ENCODE results near the gene FNIP2. TPM values are rescaled to one million over a fixed set of nuclear protein-coding genes. Genes with fewer than 3 reads are reported as not detected.

The FNIP2 gene
- total and polyA plus RNA-seq, 2 donors (not counting 1 experiment from before 2014, with no cell fraction given) = 0.03 to 0.17 TPM

GRCh38 chr4:158785718-158786117 lies 16.9 kb downstream of the FNIP2 start:
- no peak overlapping the region for H3K4me3 Mint-ChIP-seq
- no peaks in the 10 kb centered on the region for H3K4me1 ChIP-seq (ENCODE audit: control insufficient read depth in 2 of 2, insufficient read depth in 2 of 2, low read length in 2 of 2)
- H4K20me1 ChIP-seq (ENCODE audit: control insufficient read depth, insufficient read depth, low read length, poor library complexity, severe bottlenecking) = no peaks in the 10 kb centered on the region
- no peaks in the 10 kb centered on the region for H3K4me1 Mint-ChIP-seq
- H3K36me3 ChIP-seq (replicated peaks in 1 of 2; ENCODE audit: control extremely low read depth in 1 of 2, control insufficient read depth in 1 of 2, extremely low read depth in 1 of 2, insufficient read depth in 2 of 2, low read length in 1 of 2) = no peaks in the 10 kb centered on the region
- H3K4me2 ChIP-seq (replicated peaks; ENCODE audit: low read depth, low read length, poor library complexity, severe bottlenecking) = no peak overlapping the region
- ChIA-PET POLR2A (no interaction called here), CTCF (no interaction called here)
- WGBS (ENCODE audit: insufficient coverage) = no CpG with 5 or more reads among the region's 1 CpG
- peaks cover 0 to 3% (median 1%) of the 10 kb centered on the region in 3 donors for H3K9me3 ChIP-seq (ENCODE audit: control extremely low read depth in 1 of 3, control insufficient read depth in 2 of 3, insufficient read depth in 1 of 3, low read length in 2 of 3)
- H3K27ac Mint-ChIP-seq = no peak overlapping the region
- H3K27me3 ChIP-seq (replicated peaks in 1 of 4; ENCODE audit: control extremely low read depth in 1 of 4, control insufficient read depth in 3 of 4, insufficient read depth in 4 of 4, low read length in 3 of 4) = peaks cover 9 to 69% (median 59%) of the 10 kb centered on the region in 4 experiments
- H3K79me2 ChIP-seq (ENCODE audit: control insufficient read depth, insufficient read depth, low read length) = no peaks in the 10 kb centered on the region
- intact Hi-C loops (cut with micrococcal nuclease) = no loop called here
- H3K9me3 Mint-ChIP-seq (ENCODE audit: insufficient read depth) = no peaks in the 10 kb centered on the region
- no peak overlapping the region for H3K4me3 ChIP-seq (ENCODE audit: control extremely low read depth in 1 of 5, extremely low read depth in 1 of 5, insufficient read depth in 1 of 5, low read depth in 2 of 5, low read length in 4 of 5)
- no peak for TF ChIP-seq EZH2 (IDR thresholded peaks at IDR 0.05; ENCODE audit: borderline replicate concordance, insufficient read depth, low read depth, low read length, poor library complexity, severe bottlenecking)
- TF ChIP-seq CTCF (IDR thresholded peaks at IDR 0.05) = no peak
- H2AFZ ChIP-seq (ENCODE audit: insufficient read depth, low read depth, low read length, poor library complexity, severe bottlenecking) = no peak overlapping the region
- H3K27ac ChIP-seq (ENCODE audit: low read length in 2 of 2) = no peak overlapping the region
- DNase-seq (no peak), ATAC-seq (ENCODE audit: low read depth) (no peak)
- H3K27me3 Mint-ChIP-seq = peaks cover 73% of the 10 kb centered on the region
- no peak overlapping the region for H3K9ac ChIP-seq (ENCODE audit: low read length)

GRCh38 chr4:158786121-158786601 lies 17.3 kb downstream of the FNIP2 start:
- Histone ChIP-seq H4K20me1 (ENCODE audit: control insufficient read depth, insufficient read depth, low read length, poor library complexity, severe bottlenecking) (no peaks in the 10 kb centered on the region), H3K4me3 (ENCODE audit: control extremely low read depth in 1 of 5, extremely low read depth in 1 of 5, insufficient read depth in 1 of 5, low read depth in 2 of 5, low read length in 4 of 5) (no peak overlapping the region), H3K4me2 (replicated peaks; ENCODE audit: low read depth, low read length, poor library complexity, severe bottlenecking) (no peak overlapping the region), H3K79me2 (ENCODE audit: control insufficient read depth, insufficient read depth, low read length) (no peaks in the 10 kb centered on the region), H3K9me3 (ENCODE audit: control extremely low read depth in 1 of 3, control insufficient read depth in 2 of 3, insufficient read depth in 1 of 3, low read length in 2 of 3) (peaks cover 0 to 3% (median 1%) of the 10 kb centered on the region in 3 donors), H3K36me3 (replicated peaks in 1 of 2; ENCODE audit: control extremely low read depth in 1 of 2, control insufficient read depth in 1 of 2, extremely low read depth in 1 of 2, insufficient read depth in 2 of 2, low read length in 1 of 2) (no peaks in the 10 kb centered on the region), H2AFZ (ENCODE audit: insufficient read depth, low read depth, low read length, poor library complexity, severe bottlenecking) (no peak overlapping the region), H3K27ac (ENCODE audit: low read length in 2 of 2) (no peak overlapping the region), H3K4me1 (ENCODE audit: control insufficient read depth in 2 of 2, insufficient read depth in 2 of 2, low read length in 2 of 2) (no peaks in the 10 kb centered on the region), H3K9ac (ENCODE audit: low read length) (no peak overlapping the region), H3K27me3 (replicated peaks in 1 of 4; ENCODE audit: control extremely low read depth in 1 of 4, control insufficient read depth in 3 of 4, insufficient read depth in 4 of 4, low read length in 3 of 4) (peaks cover 9 to 68% (median 58%) of the 10 kb centered on the region in 4 experiments)
- H3K4me1 Mint-ChIP-seq = no peaks in the 10 kb centered on the region
- no peak overlapping the region for H3K4me3 Mint-ChIP-seq
- TF ChIP-seq CTCF (IDR thresholded peaks at IDR 0.05) = no peak
- no peak for TF ChIP-seq EZH2 (IDR thresholded peaks at IDR 0.05; ENCODE audit: borderline replicate concordance, insufficient read depth, low read depth, low read length, poor library complexity, severe bottlenecking)
- CTCF ChIA-PET = interaction anchor here (1.3 kb wide), 1 partner anchor 66 kb away, joined by 3 read pairs; no protein-coding TSS in a partner anchor
- H3K27ac Mint-ChIP-seq = no peak overlapping the region
- WGBS (ENCODE audit: insufficient coverage) = 70% methylated on average over 2 of the region's 4 CpGs
- ATAC-seq (ENCODE audit: low read depth) (no peak), DNase-seq (no peak)
- intact Hi-C loops (cut with micrococcal nuclease) = no loop called here
- POLR2A ChIA-PET = no interaction called here
- H3K27me3 Mint-ChIP-seq = peaks cover 72% of the 10 kb centered on the region
- H3K9me3 Mint-ChIP-seq (ENCODE audit: insufficient read depth) = no peaks in the 10 kb centered on the region
